NT2/D1 (cell line): ENCODE results near the gene EPB42.
"Not testable (repeated sequence)": the region's sequence is repeated elsewhere in the genome, so short reads cannot be mapped to it uniquely, and the experiment has no call there.

Experiments
- DNase-seq: peaks from one replicate; pipeline ENCODE4 v3.0.0-alpha.2; 2011; ENCODE audit warnings: low read depth, low spot score
- H3K27me3 ChIP-seq: 2 replicates; pipeline ENCODE4 v1.6.0; 2011; ENCODE audit warnings: mild to moderate bottlenecking; ENCODE audit not compliant: insufficient read length, insufficient read depth
- H3K36me3 ChIP-seq: 2 replicates; pipeline ENCODE4 v1.6.1; 2011; ENCODE audit warnings: mild to moderate bottlenecking, low read length, mixed read lengths; ENCODE audit not compliant: insufficient read depth, insufficient read length
- H3K4me1 ChIP-seq: 2 replicates; pipeline ENCODE4 v1.5.1; 2011; ENCODE audit not compliant: insufficient read depth, insufficient read length
- H3K4me3 ChIP-seq: 2 replicates; pipeline ENCODE4 v1.5.1; 2011; ENCODE audit warnings: low read depth; ENCODE audit not compliant: insufficient read length
- H3K9ac ChIP-seq: 2 replicates; pipeline ENCODE4 v1.6.0; 2011; ENCODE audit warnings: low read depth; ENCODE audit not compliant: insufficient read length
- H3K9me3 ChIP-seq: 2 replicates; pipeline ENCODE4 v1.5.1; 2011; ENCODE audit warnings: mild to moderate bottlenecking, low read length; ENCODE audit not compliant: insufficient read depth
- SUZ12 ChIP-seq: IDR thresholded peaks from 2 replicates; pipeline ENCODE4 v1.6.1; 2011; ENCODE audit not compliant: insufficient read length, insufficient read depth; ENCODE audit errors: extremely low read depth
- YY1 ChIP-seq: IDR thresholded peaks from 2 replicates; pipeline ENCODE4 v1.6.1; 2011; ENCODE audit not compliant: insufficient read length, insufficient read depth
- ZNF274 ChIP-seq: IDR thresholded peaks from 2 replicates; pipeline ENCODE4 v1.6.1; 2011; ENCODE audit warnings: mild to moderate bottlenecking, low read depth, low read length

EPB42 gene

DNA sequence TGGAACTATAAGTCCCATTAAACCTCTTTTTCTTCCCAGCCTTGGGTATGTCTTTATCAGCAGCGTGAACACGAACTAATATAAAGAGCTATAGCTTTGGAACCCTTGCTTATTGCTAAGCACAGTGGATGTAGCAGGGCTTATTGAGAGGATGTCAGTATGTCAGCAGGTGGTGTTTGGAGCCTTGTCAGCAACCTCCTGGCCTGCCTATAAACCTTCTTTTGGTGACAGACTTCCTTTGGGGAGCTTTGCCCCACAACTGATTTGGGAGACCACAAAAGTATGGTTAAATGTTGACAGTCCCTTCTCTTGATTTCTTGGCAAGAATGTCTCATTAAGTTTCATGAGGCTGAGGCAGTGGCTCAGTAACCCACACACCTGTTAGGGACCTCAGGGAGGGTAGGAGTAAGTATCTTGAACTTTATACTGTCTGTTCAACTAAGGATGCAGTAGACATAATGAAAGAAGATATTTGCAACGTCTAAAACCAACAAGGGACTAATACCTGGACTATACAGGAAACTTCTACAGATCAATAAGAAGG, 20.8 kb downstream of the EPB42 start:
- no peak overlapping the region for H3K4me3 ChIP-seq
- no peak for DNase-seq
- TF ChIP-seq YY1 (no peak), SUZ12 (no peak), ZNF274 (no peak)

DNA sequence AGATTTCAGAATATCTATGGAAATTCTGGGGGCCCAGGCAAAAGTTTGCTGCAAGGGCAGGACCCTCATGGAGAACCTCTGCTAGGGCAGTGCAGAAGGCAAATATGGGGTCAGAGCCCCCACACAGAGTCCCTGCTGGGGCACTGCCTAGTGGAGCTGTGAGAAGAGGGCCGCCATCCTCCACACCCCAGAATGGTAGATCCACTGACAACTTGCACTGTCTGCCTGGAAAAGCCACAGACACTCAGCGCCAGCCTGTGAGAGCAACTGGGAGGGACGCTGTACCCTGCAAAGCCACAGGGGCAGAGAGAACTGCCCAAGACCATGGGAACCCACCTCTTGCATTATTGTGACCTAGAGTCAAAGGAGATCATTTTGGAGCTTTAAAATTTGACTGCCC, 21.8 kb downstream of the EPB42 start:
- Histone ChIP-seq H3K27me3 (no peaks in the 10 kb centered on the region), H3K9me3 (no peaks in the 10 kb centered on the region; the same call in 1 of the 2 replicates), H3K9ac (no peak overlapping the region), H3K36me3 (peaks cover 13% of the 10 kb centered on the region), H3K4me3 (no peak overlapping the region), H3K4me1 (no peaks in the 10 kb centered on the region)
- no peak for TF ChIP-seq SUZ12
- TF ChIP-seq ZNF274, result no peak
- TF ChIP-seq YY1, result no peak
- no peak for DNase-seq

More for the DNA sequence above, 20.8 kb downstream of the EPB42 start:
- Histone ChIP-seq H3K9ac (no peak overlapping the region), H3K36me3 (peaks cover 13% of the 10 kb centered on the region), H3K9me3 (no peaks in the 10 kb centered on the region; the same call in 1 of the 2 replicates), H3K4me1 (no peaks in the 10 kb centered on the region), H3K27me3 (no peaks in the 10 kb centered on the region)

DNA sequence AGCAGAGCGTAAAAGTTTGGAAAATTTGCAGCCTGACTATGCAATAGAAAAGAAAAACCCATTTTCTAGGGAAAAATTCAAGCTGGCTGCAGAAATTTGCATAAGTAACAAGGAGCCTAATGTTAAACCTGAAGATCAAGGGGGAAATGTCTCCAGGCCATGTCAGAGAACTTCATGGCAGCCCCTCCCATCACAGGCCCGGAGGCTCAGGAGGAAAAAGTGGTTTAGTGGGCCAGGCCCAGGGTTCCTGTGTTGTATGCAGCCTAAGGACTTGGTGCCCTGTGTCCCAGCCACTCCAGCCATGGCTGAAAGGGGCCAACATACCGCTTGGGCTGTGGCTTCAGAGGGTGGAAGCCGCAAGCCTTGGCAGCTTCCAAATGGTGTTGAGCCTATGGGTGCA, 22.3 kb downstream of the EPB42 start:
- not testable (repeated sequence) for H3K9ac ChIP-seq, DNase-seq, H3K27me3 ChIP-seq, H3K9me3 ChIP-seq, H3K4me3 ChIP-seq, H3K4me1 ChIP-seq
- peaks cover 13% of the 10 kb centered on the region for H3K36me3 ChIP-seq

DNA sequence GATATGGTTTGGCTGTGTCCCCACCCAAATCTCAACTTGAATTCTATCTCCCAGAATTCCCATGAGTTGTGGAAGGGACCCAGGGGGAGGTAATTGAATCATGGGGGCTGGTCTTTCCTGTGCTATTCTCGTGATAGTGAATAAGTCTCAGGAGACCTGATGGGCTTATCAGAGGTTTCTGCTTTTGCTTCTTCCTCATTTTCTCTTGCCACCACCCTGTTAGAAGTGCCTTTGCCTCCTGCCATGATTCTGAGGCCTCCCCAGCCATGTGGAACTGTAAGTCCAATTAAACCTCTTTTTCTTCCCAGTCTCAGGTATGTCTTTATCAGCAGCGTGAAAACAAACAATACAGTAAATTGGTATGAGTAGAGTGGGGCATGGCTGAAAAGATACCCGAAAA, 23.0 kb downstream of the EPB42 start:
- H3K27me3 ChIP-seq, H3K4me3 ChIP-seq, DNase-seq, H3K9ac ChIP-seq, H3K4me1 ChIP-seq, H3K9me3 ChIP-seq: not testable (repeated sequence)
- peaks cover 16% of the 10 kb centered on the region for H3K36me3 ChIP-seq

DNA sequence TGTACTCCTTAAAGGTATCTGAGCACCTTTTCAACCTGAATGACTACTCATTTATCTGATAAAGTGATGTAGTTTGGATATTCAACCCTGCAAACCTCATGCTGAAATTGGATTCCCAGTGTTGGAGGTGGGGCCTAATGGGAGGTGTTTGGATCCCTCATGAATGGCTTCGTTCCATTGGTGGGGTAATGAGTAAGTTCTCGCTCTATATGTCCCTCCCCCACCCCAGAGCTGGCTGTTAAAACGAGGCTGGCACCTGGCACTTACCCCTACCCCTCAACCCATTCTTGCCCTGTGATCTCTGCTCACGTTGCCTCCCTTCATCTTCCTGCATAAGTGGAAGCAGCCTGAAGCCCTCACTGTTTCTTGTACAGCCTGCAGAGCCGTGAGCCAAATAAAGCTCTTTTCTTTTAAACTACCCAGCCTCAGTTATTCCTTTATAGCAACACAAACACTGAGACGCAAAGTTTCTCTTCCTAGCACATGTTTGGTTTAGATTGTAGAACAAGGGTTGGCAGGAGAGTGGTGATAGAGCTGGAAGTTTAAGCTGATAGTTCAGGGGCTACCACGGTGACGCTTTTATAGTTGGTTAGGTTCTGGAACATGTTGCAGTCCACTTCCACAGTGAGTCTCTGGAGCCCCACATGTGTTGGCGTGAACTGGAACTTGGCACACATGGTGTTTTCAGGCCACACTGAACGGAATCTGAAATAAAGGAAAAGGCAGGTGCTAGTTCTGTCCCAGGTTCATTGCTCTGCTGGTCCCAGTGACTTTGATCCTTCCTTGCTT, 23.9 kb downstream of the EPB42 start:
- Histone ChIP-seq H3K9ac (no peak overlapping the region), H3K27me3 (no peaks in the 10 kb centered on the region), H3K4me1 (no peaks in the 10 kb centered on the region), H3K9me3 (no peaks in the 10 kb centered on the region; the same call in 1 of the 2 replicates), H3K4me3 (no peak overlapping the region), H3K36me3 (peaks cover 24% of the 10 kb centered on the region)
- DNase-seq, result no peak
- no peak for TF ChIP-seq YY1
- TF ChIP-seq ZNF274, result no peak
- TF ChIP-seq SUZ12, result no peak

DNA sequence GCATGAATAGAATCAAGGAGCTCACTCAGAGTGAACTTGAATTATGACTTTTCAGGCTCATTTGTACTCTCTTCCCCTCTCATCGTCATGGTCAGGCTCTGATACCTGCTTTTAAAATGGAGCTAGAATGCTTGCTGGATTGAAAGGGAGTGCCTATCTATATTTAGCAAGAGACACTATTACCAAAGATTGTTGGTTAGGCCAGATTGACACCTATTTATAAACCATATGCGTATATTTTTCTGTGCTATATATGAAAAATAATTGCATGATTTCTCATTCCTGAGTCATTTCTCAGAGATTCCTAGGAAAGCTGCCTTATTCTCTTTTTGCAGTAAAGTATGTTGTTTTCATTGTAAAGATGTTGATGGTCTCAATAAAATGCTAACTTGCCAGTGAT, 26.0 kb downstream of the EPB42 start:
- TF ChIP-seq YY1 (no peak), SUZ12 (no peak)
- H3K4me1 ChIP-seq, result no peaks in the 10 kb centered on the region
- no peak for DNase-seq
- H3K4me3 ChIP-seq, result no peak overlapping the region
- no peaks in the 10 kb centered on the region for H3K27me3 ChIP-seq
- H3K9ac ChIP-seq, result no peak overlapping the region
- H3K9me3 ChIP-seq, result no peaks in the 10 kb centered on the region; the same call in 1 of the 2 replicates
- H3K36me3 ChIP-seq, result peaks cover 45% of the 10 kb centered on the region

DNA sequence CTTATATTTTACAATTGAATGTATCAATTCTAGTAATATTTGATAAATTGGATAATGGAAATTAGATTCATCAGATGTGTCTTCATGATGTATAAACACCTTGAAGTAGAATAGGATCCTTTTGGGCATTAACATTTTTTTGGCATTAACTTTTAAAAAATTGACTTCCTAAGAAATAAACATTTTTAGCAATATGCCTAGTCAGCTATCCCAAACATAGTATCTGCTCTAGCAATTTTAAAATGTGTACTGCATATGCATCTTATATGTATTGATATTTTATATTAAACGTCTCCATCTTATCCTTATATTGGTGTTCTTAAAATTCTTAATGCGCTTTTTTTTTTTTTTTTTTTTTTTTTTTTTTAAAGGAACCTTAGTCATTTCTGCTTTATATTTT, 27.1 kb downstream of the EPB42 start:
- H3K9ac ChIP-seq, result no peak overlapping the region
- H3K9me3 ChIP-seq, result no peaks in the 10 kb centered on the region; the same call in 1 of the 2 replicates
- no peaks in the 10 kb centered on the region for H3K27me3 ChIP-seq
- no peak for DNase-seq
- no peaks in the 10 kb centered on the region for H3K4me1 ChIP-seq
- no peak overlapping the region for H3K4me3 ChIP-seq
- H3K36me3 ChIP-seq, result peaks cover 52% of the 10 kb centered on the region
- no peak for TF ChIP-seq ZNF274
- TF ChIP-seq SUZ12, result no peak
- no peak for TF ChIP-seq YY1
